GM18951 (cell line): ENCODE data around the gene CEP170B.
A peak's percentile ranks its signal among the peaks of the same experiment; 100 is the strongest.

Experiments used
- POLR2A ChIP-seq: IDR thresholded peaks from 4 replicates; pipeline ENCODE4 v1.6.1; 2011; ENCODE audit warnings: mild to moderate bottlenecking; ENCODE audit not compliant: insufficient read length, insufficient read depth; ENCODE audit errors: extremely low read depth
- in situ Hi-C: fragments of 300-500 bp; cut with MboI; formaldehyde crosslinking; loops from one replicate; pipeline ENCODE4 v1.12.0; 2022; ENCODE audit warnings: low sequenced_read_pairs, mixed read lengths, inconsistent platforms; ENCODE audit not compliant: unreplicated experiment

The CEP170B gene

DNA sequence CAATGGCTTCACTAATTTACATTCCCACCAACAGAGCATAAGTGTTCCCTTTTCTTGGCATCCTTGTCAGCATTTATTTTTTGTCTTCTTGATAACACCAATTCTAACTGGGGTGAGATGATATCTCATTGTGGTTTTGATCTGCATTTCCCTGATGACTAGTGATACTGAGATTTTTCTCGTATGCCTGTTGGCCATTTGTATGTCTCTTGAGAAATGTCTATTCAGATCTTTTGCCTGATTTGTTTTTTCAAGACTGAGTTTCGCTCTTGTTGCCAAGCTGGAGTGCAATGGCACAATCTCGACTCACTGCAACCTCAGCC, 54.9 kb downstream of the CEP170B start:
- in situ Hi-C loops: no loop called here
- TF ChIP-seq POLR2A: no peak

DNA sequence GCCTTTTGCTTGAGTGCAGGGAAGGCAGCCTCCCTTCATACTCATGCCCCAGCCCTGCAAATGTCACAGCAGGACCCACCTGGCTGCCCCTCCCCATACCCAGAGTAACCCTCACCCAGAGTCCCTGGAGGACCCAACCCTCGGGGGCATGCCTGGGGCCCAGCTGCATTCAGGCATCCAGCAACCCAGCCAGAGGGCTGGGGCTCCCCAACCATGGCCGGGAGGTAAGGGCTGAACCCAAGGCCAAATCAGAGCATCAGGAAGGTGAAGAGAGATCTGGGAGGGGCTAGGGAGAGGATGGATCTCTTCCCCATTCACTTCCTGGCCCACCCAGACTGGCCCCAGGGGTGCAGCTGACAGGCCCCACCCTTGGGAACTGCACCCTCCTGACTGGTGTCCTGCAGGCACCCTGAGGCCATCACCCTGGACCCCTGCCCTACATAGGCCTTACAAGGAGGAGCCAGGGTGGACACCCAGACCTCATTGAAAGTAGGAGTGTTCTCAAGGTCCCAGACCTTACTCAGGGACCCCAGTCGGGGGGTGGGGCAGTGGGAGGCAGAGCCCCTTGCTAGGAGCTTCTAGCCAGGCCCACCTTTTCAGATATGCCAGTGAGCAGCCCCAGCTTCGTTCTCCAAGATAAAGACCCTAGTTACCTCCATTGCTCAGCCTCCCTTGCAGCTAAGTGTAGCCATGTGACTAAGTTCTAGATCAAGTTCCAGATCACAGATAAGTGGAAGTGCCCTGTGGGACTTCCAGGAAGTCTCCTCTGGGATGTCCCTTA, 58.8 kb downstream of the CEP170B start:
- in situ Hi-C loops: no loop called here
- no peak for TF ChIP-seq POLR2A

DNA sequence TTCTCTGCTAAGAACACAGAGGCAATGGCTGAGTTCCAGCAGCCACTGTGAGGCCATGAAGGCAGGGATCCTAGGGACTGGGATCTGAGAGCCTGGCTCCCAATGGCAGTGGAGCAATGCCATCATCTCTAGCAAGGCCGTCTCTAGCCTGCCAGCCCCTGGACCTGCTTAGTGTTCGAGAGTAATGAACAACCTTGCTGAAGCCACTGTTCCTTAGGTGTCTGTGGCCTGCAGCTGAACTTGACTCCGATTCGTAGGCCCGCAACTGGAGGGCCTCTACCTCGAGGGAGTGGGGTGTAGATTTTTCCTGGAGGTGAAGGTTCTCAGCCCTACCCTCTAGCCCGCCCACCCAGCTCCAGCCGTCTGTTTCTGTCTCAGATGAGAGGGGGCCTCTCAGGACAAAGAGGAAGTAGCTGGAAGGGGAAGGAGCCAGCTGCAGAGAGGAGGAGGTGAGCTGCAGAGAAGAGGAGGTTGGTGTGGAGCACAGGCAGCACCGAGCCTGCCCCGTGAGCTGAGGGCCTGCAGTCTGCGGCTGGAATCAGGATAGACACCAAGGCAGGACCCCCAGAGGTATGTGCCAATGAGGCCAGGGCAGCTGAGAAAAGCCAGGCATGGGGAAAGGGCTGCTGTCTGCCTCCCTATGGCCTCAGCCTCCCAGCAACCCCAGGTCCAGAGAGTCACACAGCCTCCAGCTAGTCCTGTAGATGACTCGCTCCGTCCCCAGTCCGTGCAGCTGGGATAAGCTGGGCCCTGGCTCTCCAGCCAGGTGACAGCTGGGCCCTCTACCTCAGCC, 59.5 kb downstream of the CEP170B start, which contains the start of gene PLD4:
Gene PLD4 (plus strand): TSS at position 459 of the 793 bp plus-strand sequence. CDS start 2,262 bp downstream, outside the sequence.
- peak; percentile 39 for TF ChIP-seq POLR2A
- in situ Hi-C loops: no loop called here

DNA sequence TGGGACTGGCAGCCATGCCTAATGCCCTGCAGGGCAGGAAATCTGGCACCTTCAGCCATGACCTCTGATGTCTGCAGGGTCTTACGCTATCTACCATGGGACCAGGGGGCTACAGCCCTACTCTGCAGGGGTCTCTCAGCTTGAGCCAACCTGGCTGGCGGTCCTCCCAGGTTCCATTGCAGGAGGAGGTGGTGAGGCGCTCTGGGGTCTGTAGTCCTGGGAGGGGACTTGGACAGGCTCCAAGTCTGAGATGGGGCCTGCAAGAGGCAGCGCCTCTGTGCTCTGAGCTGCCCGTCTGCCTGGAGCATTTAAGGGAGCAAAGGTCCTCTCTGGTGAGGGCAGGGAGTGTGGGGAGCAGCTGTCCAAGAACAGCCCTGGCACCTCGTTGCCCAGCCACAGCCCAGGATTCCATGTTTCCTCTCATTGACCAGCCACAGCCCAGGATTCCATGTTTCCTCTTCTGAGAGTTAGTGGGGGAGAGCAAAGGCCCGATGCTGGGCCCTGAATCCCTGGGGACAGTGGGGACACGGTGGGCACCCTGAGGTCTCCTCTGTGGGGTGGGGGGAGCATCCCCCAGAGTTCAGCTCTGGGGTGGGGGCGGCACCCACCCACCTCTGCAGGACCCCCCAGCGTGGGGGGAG, 60.3 kb downstream of the CEP170B start:
- in situ Hi-C loops: no loop called here
- no peak for TF ChIP-seq POLR2A

DNA sequence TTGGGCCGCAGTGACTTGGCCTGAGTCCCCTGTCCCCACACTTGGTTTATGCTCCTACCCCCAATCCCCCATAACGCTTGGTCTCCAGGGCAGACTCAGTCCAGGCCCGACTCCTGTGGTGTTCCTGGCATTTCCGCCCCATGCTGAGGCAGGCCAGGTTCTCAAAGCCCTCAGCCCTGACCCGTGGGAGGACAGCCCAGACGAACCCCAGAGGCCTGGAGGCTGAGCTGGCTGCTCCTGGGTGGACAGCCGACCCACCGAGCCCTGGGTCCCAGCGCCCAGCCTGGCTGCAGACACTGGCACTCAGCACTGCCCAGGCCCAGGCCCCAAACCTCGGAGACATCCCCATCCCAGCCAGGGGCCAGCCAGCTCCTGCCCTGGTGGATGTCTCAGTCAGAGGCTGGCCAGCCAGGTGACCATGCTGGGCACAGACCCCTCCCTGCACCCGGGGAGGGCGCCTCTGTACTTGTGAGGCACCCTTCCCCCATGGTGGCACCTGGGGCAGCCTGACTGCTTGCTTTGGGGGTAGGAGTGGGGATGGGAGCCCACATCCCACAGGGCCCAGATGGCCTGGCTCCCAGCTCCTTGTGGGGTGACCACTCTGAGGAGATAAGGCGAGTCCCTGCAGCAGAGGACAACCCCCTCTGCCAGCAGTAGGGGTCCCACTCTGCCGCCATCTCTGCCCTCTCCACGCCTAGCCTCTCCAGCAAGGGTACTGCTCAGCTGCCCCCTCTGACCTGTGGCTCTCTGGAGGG, 61.0 kb downstream of the CEP170B start:
- in situ Hi-C loops: no loop called here

DNA sequence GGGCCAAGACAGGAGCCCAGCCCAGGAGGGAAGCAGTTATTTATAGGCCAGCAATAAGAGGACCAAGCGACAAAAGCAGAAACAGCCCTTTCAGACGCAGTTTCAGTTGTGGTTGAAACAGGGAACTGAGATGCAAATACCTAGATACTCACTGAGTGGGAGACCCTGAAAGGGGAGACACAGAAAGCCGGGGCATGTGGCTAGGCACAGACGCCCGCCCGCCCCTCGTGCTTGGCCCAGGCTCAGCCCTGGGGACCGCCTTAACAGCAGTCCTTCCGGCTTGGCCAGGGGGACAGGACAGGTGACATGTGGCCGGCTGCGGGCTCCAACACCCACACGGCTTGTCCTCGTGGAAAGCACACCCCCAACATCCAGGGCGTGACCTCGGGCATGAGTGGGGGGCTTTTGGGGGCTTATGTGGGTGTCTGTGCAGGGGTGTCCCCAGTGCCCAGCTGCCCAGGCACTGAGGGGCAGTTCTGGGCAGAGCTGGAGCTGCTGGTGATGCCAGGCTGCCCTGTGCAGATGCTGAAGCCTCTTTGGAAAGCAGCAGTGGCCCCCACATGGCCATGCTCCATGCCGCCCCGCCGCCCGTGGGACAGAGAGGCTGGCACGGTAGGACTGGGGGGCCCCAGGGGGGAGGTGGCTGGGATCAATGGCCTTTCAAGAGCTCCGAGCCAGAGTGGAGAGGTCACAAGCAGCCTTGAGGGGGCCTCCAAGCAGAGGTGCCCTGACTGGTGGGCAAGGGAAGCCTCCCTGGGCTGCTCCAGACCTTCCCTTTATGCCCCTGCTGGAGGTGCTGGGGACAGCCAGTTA, 61.8 kb downstream of the CEP170B start:
- TF ChIP-seq POLR2A: peak; percentile 32
- in situ Hi-C loops: no loop called here

More for the DNA sequence above, 61.0 kb downstream of the CEP170B start:
- TF ChIP-seq POLR2A: no peak

DNA sequence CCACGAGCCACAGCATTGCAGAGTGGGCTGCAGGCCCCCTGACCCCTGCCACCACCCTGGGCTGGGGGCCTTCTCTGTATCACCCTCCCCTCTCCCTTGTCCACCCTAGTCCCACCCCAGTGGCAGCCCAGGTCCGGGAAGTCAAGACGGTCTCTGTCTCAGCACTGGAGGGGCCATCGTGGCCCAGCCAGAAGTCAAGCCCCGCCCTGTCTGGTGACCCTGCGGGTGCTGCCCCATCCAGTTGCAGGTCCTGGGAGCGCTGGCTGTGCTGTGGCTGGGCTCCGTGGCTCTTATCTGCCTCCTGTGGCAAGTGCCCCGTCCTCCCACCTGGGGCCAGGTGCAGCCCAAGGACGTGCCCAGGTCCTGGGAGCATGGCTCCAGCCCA, 62.4 kb downstream of the CEP170B start:
- in situ Hi-C loops: no loop called here
- TF ChIP-seq POLR2A: no peak

DNA sequence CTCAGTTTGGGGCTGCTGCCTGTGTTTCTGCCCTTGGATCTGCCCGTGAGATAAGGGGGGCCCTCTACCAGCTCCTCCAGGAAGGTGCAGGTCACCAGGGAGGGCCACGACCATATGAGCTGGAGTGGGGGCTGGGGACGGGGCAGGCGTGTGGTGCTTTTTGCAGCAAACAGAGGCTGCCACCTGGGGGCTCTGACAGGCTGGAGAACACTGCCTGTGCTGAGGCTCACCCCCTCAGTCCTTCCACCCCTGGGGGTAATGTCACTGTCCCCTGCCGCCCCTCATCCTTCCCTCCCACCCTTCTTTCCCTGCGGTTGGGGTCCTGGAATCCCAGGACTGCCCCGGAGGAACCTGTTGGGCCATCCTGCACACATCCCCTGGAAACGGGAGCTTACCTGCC, 62.8 kb downstream of the CEP170B start:
- in situ Hi-C loops: no loop called here
- TF ChIP-seq POLR2A: no peak

DNA sequence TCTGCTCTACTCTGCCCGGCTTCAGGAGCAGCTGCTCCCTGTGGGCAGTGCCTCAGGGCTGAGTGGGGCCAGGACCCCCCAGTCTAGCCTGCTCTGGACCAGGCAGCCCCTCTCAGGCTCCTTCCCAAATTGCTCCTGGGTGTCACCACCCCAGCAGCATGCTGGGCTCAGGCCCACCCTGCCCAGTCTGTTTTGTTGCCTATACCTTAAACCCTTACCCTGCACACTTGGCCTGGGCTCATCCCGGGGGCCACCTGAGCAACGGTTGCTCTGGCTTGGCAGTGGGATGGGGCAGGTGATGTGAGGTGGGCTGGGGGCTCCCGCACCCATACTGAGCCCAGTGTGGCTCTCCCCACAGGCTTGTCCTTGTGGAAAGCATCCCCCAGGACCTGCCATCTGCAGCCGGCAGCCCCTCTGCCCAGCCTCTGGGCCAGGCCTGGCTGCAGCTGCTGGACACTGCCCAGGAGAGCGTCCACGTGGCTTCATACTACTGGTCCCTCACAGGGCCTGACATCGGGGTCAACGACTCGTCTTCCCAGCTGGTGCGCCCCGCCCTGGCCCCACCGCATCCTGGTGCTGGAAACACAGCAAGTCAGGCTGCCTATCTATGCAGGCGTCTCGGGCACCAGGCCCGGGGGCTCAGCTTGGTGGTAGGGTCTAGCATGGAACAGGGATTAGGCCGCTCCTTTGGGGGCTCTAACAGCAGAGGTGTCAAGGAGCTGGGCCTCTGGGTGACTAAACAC, 63.5 kb downstream of the CEP170B start:
- in situ Hi-C loops: no loop called here
- no peak for TF ChIP-seq POLR2A

DNA sequence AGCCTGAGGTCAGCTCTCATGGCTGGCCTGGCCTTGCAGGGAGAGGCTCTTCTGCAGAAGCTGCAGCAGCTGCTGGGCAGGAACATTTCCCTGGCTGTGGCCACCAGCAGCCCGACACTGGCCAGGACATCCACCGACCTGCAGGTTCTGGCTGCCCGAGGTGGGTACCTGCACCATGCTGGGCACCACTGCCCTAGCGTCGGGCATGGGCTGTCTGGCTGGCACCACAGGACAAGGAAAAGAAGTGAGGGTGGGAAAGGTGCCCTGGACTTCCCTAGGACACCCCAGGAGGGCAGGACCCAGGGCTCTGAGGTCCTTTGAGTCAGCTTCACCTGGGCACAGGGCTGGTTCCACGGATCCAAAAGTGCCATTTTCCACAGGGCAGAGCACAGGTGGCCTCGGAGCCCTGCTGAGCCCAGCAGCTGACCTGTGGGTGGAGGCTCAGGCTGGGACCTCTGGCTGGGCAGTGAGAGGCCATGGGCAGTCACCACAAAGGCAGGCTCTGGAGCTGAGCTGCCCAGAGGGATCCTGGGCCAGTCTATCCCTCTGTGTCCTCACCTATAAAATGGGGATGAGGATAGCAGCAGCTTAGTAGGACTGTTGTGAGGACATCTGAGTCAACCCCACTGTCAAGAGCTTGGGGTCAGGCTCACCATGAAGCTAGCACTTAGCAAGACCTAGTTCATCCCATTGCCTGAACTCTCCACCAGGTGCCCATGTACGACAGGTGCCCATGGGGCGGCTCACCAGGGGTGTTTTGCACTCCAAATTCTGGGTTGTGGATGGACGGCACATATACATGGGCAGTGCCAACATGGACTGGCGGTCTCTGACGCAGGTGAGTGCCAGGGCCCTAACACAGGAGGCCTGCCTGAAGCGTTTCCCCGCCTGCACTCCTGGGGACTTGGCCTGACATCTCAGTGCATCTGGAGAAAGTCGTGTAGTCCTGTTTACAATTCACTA, 64.5 kb downstream of the CEP170B start:
- no peak for TF ChIP-seq POLR2A
- in situ Hi-C loops: no loop called here
